K562 (cell line): ENCODE results near the gene MYG1. TPM values are rescaled to one million over a fixed set of nuclear protein-coding genes. Genes with fewer than 3 reads are reported as not detected.

Experiments used
- CHCHD3 ChIP-seq: fragments of 250-450 bp; sonication (Bioruptor Pico); IDR thresholded peaks from 2 replicates; pipeline ENCODE4 v2.1.2; 2022; ENCODE audit warnings: mild to moderate bottlenecking
- DDX20 ChIP-seq: fragments of 450-650 bp; IDR thresholded peaks from 2 replicates; pipeline ENCODE4 v1.6.1; 2016; ENCODE audit warnings: missing genetic modification characterization, low read depth, mild to moderate bottlenecking, missing compliant biosample characterization, moderate library complexity
- DMBX1 ChIP-seq: fragments of 250-450 bp; sonication (Bioruptor Pico); IDR thresholded peaks from 2 replicates; pipeline ENCODE4 v1.8.0; 2022; ENCODE audit warnings: inconsistent platforms, mild to moderate bottlenecking, moderate library complexity, borderline replicate concordance
- E2F3 ChIP-seq: fragments of 250-450 bp; sonication (Bioruptor Pico); IDR thresholded peaks from 2 replicates; pipeline ENCODE4 v1.4.0; 2020; ENCODE audit warnings: mild to moderate bottlenecking
- FOXK1 ChIP-seq: sonication (generic); formaldehyde crosslinking; IDR thresholded peaks from 2 replicates; pipeline ENCODE4 v1.8.0; 2022; ENCODE audit warnings: missing genetic modification reagents, mild to moderate bottlenecking, borderline replicate concordance
- FOXK2 ChIP-seq, 2 experiments: fragments of 450-650 bp; IDR thresholded peaks in 1 of 2; conservative IDR thresholded peaks in 1 of 2; 2 replicates each; pipeline ENCODE4 v1.6.1; 2016; ENCODE audit warnings: low read depth in 2 of 2, mild to moderate bottlenecking in 1 of 2
- HDGF ChIP-seq: fragments of 450-650 bp; IDR thresholded peaks from 2 replicates; pipeline ENCODE4 v1.6.1; 2016
- HMG20A ChIP-seq: fragments of 450-650 bp; formaldehyde crosslinking; conservative IDR thresholded peaks from 2 replicates; pipeline ENCODE4 v1.4.0; 2020; ENCODE audit warnings: mild to moderate bottlenecking, mixed read lengths
- MEF2D ChIP-seq: conservative IDR thresholded peaks from 2 replicates; pipeline ENCODE4 v1.6.1; 2016; ENCODE audit warnings: low read depth, missing genetic modification characterization, missing compliant biosample characterization
- NCOA6 ChIP-seq: fragments of 450-650 bp; IDR thresholded peaks from 2 replicates; pipeline ENCODE4 v1.6.1; 2017; ENCODE audit warnings: mild to moderate bottlenecking
- NRF1 ChIP-seq, 2 experiments: fragments of 450-650 bp; IDR thresholded peaks in 1 of 2; conservative IDR thresholded peaks in 1 of 2; 2 replicates each; pipeline ENCODE4 v1.6.1; 2014; ENCODE audit warnings: mild to moderate bottlenecking in 2 of 2
- PML ChIP-seq: IDR thresholded peaks from 2 replicates; pipeline ENCODE4 v1.6.1; 2012; ENCODE audit warnings: low read length, inconsistent platforms
- PTTG1 ChIP-seq: fragments of 450-650 bp; IDR thresholded peaks from 2 replicates; pipeline ENCODE4 v1.6.1; 2016; ENCODE audit warnings: low read depth, mild to moderate bottlenecking, missing genetic modification characterization, missing compliant biosample characterization
- RBBP5 ChIP-seq: fragments of 200-600 bp; sonication (generic); IDR thresholded peaks from 2 replicates; pipeline ENCODE4 v1.6.1; 2012; ENCODE audit warnings: borderline replicate concordance, mild to moderate bottlenecking, low read length, control low read depth, inconsistent platforms; ENCODE audit not compliant: insufficient read depth, poor library complexity, severe bottlenecking
- RCOR1 ChIP-seq, 2 experiments: IDR thresholded peaks; 2 replicates each; pipeline ENCODE4 v1.6.1; 2012; ENCODE audit warnings: low read depth in 2 of 2, low read length in 2 of 2, borderline replicate concordance in 1 of 2, improper control_type of control experiment in 1 of 2
- SMAD4 ChIP-seq: fragments of 250-450 bp; sonication (Bioruptor Pico); conservative IDR thresholded peaks from 2 replicates; pipeline ENCODE4 v1.8.0; 2021; ENCODE audit warnings: inconsistent platforms, mild to moderate bottlenecking, moderate library complexity
- UBTF ChIP-seq, 2 experiments: IDR thresholded peaks; 2 replicates each; pipeline ENCODE4 v1.6.1; 2012; ENCODE audit warnings: improper control_type of control experiment in 2 of 2, low read depth in 2 of 2, low read length in 2 of 2, borderline replicate concordance in 1 of 2
- YY1 ChIP-seq, 3 experiments: IDR thresholded peaks; 2 replicates each; pipeline ENCODE4 v1.6.1; 2011; ENCODE audit warnings: low read length in 2 of 3, mild to moderate bottlenecking in 2 of 3, moderate library complexity in 2 of 3, borderline replicate concordance in 1 of 3, control low read depth in 1 of 3, low read depth in 1 of 3; ENCODE audit not compliant: insufficient read depth in 3 of 3, insufficient replicate concordance in 2 of 3, control insufficient read depth in 1 of 3, insufficient read length in 1 of 3; ENCODE audit errors: extremely low read depth in 1 of 3
- ZNF212 ChIP-seq: fragments of 450-650 bp; formaldehyde crosslinking; IDR thresholded peaks from 2 replicates; pipeline ENCODE4 v1.4.0; 2020; ENCODE audit warnings: mild to moderate bottlenecking
- ZNF431 ChIP-seq: sonication (generic); formaldehyde crosslinking; IDR thresholded peaks from 2 replicates; pipeline ENCODE4 v1.8.0; 2022; ENCODE audit warnings: mild to moderate bottlenecking, missing genetic modification reagents
- ZNF561 ChIP-seq: fragments of 450-650 bp; formaldehyde crosslinking; conservative IDR thresholded peaks from 2 replicates; pipeline ENCODE4 v1.4.0; 2020; ENCODE audit warnings: mild to moderate bottlenecking, moderate library complexity
- ZNF639 ChIP-seq, 2 experiments: fragments of 200-800 bp in 1 of 2; sonication (Bioruptor generic) in 1 of 2; sonication (generic) in 1 of 2; formaldehyde crosslinking in 1 of 2; IDR thresholded peaks in 1 of 2; conservative IDR thresholded peaks in 1 of 2; 2 replicates each; pipeline versions ENCODE4 v1.5.0 to v1.6.1; 2016 to 2020; ENCODE audit warnings: missing compliant biosample characterization in 1 of 2, missing genetic modification characterization in 1 of 2, missing genetic modification reagents in 1 of 2
- ZNF644 ChIP-seq: fragments of 200-800 bp; sonication (Bioruptor generic); IDR thresholded peaks from 2 replicates; pipeline ENCODE4 v1.6.1; 2016; ENCODE audit warnings: low read depth, missing genetic modification characterization, missing compliant biosample characterization
- polyA plus RNA-seq, 8 experiments: library from polyadenylated mRNA; depleted of rRNA in 4 of 8; stranded (reverse) in 5 of 8; unstranded in 3 of 8; fragments of >200 nt; fragmentation: Nextera tagmentation in 2 of 8; fragmentation: Illumina TruSeq in 1 of 8; extraction: Ambion mirVana in 2 of 8; extraction: Trizol in 1 of 8; gene quantifications; 2 replicates each; pipeline versions ENCODE4 v1.2.1 to v1.2.3, GENCODE V29; 2011 to 2014; ENCODE audit warnings: inconsistent platforms in 1 of 8, missing spikeins in 1 of 8
- total RNA-seq, 7 experiments: library from RNA; depleted of rRNA in 6 of 7; stranded (reverse); fragments of >200 nt in 6 of 7; fragmentation: Illumina TruSeq in 2 of 7; extraction: Trizol in 2 of 7; gene quantifications; 2 replicates each; pipeline versions ENCODE4 v1.2.1 to v1.2.3, GENCODE V29; 2011 to 2021; ENCODE audit warnings: low replicate concordance in 1 of 7

MYG1 gene
- total and polyA plus RNA-seq, 9 of the 15 experiments (the other 6 are each of a cell fraction or from before 2014, with no cell fraction given) = 0.45 to 5.6 (median 2.1) TPM

DNA sequence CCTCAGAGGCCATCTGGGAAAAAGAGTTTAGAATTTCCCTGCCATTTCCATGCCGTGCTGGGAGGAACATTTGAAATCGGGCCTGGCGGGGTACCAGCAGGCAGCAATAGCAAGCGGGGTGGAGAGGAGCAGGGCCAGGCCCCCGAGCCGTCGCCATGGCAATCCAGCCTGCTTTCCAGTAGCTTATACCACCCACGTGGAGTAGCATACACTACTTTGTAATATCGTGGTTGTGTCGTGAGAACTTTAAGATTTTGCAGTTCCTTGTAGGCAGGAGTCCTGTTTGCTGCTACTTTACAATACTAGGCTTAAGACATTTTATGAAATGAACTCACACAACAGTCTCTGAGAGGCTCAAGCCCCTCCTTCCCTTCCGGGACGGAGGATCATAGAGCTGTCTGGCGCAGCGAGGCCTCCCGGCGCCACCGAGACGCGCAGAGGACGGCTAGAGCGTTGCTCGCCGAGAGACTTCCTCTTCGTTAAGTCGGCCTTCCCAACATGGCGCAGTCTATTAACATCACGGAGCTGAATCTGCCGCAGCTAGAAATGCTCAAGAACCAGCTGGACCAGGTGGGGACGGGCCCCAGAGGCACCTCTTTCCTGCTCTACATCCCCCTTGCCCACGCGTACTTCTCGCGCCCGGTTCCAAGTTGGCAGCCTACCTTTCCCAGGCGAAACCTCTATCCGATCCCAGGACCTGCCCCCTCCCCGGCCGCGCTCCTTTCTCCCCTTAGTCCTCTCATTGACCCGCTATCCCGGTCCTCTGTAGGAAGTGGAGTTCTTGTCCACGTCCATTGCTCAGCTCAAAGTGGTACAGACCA, 4.2 kb upstream of the MYG1 start, which contains the start of gene PFDN5 (continued):
- TF ChIP-seq ZNF639 (CRISPR knock-in tag; conservative IDR thresholded peaks at IDR 0.05 in 1 of 2, IDR thresholded peaks at IDR 0.05 in 1 of 2) = peak in 1 of 2 experiments; percentile 69; a peak in 1 of 4 replicates
- peak; percentile 52 to 56; a peak in 2 of 4 replicates for TF ChIP-seq FOXK2 (conservative IDR thresholded peaks at IDR 0.05 in 1 of 2, IDR thresholded peaks at IDR 0.05 in 1 of 2; ENCODE audit: low read depth in 2 of 2)
- TF ChIP-seq ZNF431 (CRISPR knock-in tag) = peak; percentile 30; the same call in 1 of the 2 replicates
- no peak for TF ChIP-seq DDX20
- TF ChIP-seq HMG20A = no peak
- TF ChIP-seq UBTF (IDR thresholded peaks at IDR 0.05; ENCODE audit: borderline replicate concordance in 1 of 2, low read depth in 2 of 2, low read length in 2 of 2) = 0 out of 4 replicates have a peak, but pooled peaks of 1 of the 2 experiments have one; percentile 13
- TF ChIP-seq PTTG1 (tag) = no peak
- 0 out of 2 replicates have a peak, but pooled peaks have one; percentile 5 for TF ChIP-seq ZNF212 (CRISPR knock-in tag)
- TF ChIP-seq CHCHD3 (CRISPR knock-in tag) = no peak
- TF ChIP-seq ZNF644 (tag) = peak; percentile 60; the same call in 1 of the 2 replicates
- no peak for TF ChIP-seq HDGF
- TF ChIP-seq NRF1 (conservative IDR thresholded peaks at IDR 0.05 in 1 of 2, IDR thresholded peaks at IDR 0.05 in 1 of 2) = peak; percentile 87 to 89
- TF ChIP-seq DMBX1 (CRISPR knock-in tag) = no peak
- TF ChIP-seq RCOR1 (IDR thresholded peaks at IDR 0.05; ENCODE audit: borderline replicate concordance in 1 of 2, low read depth in 2 of 2, low read length in 2 of 2) = no peak
- peak; percentile 58; the same call in 1 of the 2 replicates for TF ChIP-seq FOXK1 (CRISPR knock-in tag)
- TF ChIP-seq YY1 (IDR thresholded peaks at IDR 0.05; ENCODE audit: borderline replicate concordance in 1 of 3, control insufficient read depth in 1 of 3, extremely low read depth in 1 of 3, insufficient read depth in 3 of 3, insufficient read length in 1 of 3, insufficient replicate concordance in 2 of 3, low read depth in 1 of 3, low read length in 2 of 3) = peak; percentile 70 to 95 (median 92)
- TF ChIP-seq NCOA6 = no peak
- no peak for TF ChIP-seq E2F3 (CRISPR knock-in tag)
- no peak for TF ChIP-seq ZNF561
- TF ChIP-seq MEF2D (tag) = no peak
- 0 out of 2 replicates have a peak, but pooled peaks have one; percentile 34 for TF ChIP-seq SMAD4 (CRISPR knock-in tag)
- peak; percentile 88 for TF ChIP-seq RBBP5
- TF ChIP-seq PML = 0 out of 2 replicates have a peak, but pooled peaks have one; percentile 55
